GM20431 (cell line): ENCODE data around the gene SPN.
"Not testable (repeated sequence)": the region's sequence is repeated elsewhere in the genome, so short reads cannot be mapped to it uniquely, and the experiment has no call there.

Experiments used
- in situ Hi-C: fragments of 300-500 bp; cut with MseI, MboI; formaldehyde crosslinking; loops from one replicate; pipeline ENCODE4 v1.15.0; 2020; ENCODE audit warnings: low sequenced_read_pairs; ENCODE audit not compliant: unreplicated experiment

Gene SPN, protein sequence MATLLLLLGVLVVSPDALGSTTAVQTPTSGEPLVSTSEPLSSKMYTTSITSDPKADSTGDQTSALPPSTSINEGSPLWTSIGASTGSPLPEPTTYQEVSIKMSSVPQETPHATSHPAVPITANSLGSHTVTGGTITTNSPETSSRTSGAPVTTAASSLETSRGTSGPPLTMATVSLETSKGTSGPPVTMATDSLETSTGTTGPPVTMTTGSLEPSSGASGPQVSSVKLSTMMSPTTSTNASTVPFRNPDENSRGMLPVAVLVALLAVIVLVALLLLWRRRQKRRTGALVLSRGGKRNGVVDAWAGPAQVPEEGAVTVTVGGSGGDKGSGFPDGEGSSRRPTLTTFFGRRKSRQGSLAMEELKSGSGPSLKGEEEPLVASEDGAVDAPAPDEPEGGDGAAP

GRCh38 chr16:29663016-29663806 lies at the start of gene SPN:
TSS of gene SPN (plus strand) at chr16:29663247. CDS start at chr16:29663729, 482 bp downstream.
- in situ Hi-C loops: no loop called here

- in situ Hi-C loops: not testable (repeated sequence)
Measured at GRCh38 chr16:29613307-29614057, 49.6 kb upstream of the SPN start.

DNA sequence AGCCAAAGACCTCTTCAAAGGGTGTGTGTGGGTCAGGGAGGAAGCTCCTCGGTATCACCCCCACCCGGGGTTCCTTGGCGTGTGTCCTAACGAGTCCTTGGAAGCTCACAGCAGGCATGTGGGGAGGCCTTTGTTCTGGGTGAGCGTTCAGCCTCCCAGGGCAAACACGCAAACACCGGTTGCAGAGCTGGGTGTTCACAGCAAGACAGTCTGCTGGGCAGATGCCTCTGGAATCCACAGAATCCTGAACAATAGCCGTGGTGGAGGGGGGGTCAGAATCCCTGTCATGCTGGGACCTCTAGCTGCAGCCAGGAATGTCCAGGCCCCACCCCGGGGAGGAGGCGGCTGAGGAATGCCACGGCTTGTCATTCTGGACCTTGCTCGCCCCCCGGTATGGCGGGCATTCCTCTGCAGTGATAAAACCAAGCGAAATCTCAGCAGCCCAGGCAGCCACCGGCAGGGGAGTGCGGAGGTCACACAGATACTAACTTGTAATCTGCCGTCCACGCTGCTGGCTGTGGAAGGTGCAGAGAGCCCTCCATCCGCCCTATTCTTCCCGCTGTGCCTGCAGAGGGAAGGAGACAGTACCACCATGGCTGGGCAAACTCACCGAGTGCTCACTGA lies 48.2 kb upstream of the SPN start:
- in situ Hi-C loops: not testable (repeated sequence)

GRCh38 chr16:29616127-29616526 lies 46.9 kb upstream of the SPN start:
- in situ Hi-C loops: not testable (repeated sequence)

- in situ Hi-C loops: not testable (repeated sequence)
Measured at GRCh38 chr16:29620591-29620990, 42.5 kb upstream of the SPN start.

DNA sequence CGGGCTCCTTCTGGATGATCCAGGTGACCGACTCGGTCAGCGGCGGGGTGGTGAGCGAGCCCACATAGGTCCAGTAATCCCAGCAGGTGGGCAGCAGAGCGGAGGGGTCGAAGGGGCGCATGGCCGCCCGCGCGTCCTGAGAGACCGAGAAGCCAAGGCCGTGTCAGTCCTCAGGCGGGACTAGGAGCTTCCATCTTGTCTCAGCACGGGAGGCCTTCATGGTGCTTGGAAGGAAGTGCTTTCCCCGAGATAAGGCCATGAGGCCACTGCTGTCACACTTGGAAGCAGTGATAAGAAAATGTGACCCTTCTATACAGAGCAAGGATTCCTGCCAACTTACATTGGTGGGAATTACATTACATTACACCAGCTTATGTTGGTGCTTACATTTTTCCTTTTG lies 40.3 kb upstream of the SPN start:
- in situ Hi-C loops: not testable (repeated sequence)

GRCh38 chr16:29623253-29623652 lies 39.8 kb upstream of the SPN start:
- in situ Hi-C loops: not testable (repeated sequence)

DNA sequence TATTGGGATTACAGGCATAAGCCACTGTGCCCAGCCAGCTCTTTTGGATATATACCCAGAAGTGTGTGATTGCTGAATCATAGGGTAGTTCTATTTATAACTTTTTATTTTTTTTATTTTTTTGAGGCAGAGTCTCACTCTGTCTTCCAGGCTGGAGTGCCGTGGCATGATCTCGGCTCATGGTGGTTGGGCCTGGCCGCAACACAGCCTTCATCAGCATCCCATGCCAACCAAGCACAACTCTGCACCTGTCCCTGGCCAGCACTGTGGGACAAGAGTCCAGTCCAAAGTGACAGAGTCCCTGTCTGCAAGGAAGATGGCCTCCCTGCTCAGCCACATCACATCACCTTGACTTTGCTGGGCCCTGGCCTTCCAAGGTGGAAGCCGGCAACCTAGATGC lies 37.9 kb upstream of the SPN start:
- in situ Hi-C loops: not testable (repeated sequence)

GRCh38 chr16:29626778-29627331 lies 36.2 kb upstream of the SPN start:
- in situ Hi-C loops: not testable (repeated sequence)

DNA sequence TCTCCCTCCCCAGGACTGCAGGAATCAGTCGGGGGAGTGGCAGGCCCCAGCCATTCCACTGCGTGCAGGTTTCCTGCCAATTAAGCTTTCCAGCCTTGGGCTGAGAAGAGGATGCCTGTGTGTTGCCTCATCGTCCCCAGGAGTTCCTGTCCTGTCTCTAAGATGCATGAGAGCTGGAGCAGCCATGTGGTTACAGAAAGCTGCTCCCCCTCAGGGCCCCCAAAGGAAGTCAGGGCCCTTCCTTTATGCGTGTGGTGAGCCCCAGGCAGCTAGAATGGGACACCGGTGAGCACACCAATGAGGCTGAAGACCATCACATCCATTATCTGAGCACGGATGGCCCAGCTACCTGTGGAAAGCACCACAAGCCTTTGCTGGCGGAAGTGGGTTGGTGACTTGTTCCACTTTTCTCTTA lies 35.4 kb upstream of the SPN start:
- in situ Hi-C loops: not testable (repeated sequence)

GRCh38 chr16:29628707-29629106 lies 34.3 kb upstream of the SPN start:
- in situ Hi-C loops: not testable (repeated sequence)

DNA sequence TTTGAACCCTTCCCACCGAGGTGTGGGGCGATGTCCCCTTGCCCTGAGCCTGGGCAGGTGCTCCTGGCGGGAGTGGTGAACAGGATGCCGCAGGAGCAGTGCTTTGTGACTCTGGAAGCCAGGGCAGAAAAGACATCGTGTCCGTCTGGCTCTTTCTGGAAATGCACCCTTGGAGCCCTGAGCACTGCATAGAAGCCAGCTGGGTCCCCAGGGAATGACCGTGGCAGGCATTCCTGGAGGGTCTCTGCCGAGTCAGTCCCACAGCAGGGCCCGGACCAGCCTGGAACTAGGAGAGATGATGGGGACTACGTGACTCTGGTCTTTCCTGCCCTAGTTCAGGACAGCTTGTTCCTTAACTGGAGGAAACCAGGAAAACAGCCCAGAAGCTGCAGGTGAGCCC lies 33.7 kb upstream of the SPN start:
- in situ Hi-C loops: not testable (repeated sequence)

DNA sequence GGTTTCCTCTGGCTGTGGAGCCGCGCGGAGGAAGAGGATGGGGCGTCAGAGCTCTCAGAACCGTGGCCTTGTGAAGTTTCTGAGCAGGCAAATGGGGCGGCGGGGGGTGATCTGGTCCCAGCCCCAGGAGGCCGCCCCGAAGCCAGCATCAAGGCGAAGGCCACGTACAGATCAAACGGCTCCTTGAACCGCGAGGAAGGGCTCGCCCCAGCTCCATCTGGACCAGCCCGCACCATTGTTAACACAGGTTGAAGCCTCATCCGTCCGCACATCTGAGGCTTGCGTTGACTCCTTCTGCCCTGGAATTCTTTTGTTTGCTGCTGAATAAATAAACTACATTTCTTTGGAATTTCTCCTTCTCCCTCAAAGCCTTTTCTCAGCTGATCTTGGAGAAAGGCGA lies 31.4 kb upstream of the SPN start:
- in situ Hi-C loops: not testable (repeated sequence)

DNA sequence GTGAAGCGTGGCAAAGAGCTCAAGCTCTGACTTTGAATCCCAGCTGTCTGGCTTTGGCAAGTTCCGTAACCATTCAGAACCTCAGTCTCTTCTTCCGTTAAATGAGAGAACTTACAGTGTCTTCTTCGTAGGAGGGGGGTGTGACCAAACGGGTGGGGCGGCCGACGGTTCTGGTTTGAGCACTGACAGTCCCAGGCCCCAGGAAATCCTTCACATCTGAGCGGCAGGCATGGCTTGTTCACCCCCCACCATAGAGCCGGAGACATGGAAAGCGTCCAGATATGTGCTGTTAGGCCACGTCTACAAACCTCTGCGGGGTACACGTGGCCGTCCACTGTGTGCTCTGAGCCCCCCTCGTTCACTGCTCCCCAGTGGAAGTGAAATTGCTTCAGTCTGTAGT lies 27.1 kb upstream of the SPN start:
- in situ Hi-C loops: not testable (repeated sequence)

DNA sequence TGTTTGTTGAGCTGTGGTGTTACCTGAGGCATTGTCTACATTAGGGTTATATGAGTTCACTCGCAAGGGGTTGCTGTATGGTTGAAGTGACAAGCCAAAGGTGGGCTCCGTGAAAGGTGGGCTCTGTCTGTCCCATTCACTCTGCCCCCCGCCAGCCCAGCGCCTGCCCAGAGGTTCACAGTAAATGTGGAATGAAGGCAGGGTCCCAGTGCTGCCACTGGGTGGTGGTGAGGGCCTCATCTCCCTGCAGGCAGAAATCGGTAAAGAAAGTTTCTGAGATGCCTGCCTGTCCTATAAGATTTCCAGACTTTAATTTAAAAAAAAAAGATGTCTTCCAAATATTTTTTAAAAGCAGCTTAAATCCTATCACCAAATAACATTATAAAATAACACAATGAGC lies 26.7 kb upstream of the SPN start:
- in situ Hi-C loops: not testable (repeated sequence)

DNA sequence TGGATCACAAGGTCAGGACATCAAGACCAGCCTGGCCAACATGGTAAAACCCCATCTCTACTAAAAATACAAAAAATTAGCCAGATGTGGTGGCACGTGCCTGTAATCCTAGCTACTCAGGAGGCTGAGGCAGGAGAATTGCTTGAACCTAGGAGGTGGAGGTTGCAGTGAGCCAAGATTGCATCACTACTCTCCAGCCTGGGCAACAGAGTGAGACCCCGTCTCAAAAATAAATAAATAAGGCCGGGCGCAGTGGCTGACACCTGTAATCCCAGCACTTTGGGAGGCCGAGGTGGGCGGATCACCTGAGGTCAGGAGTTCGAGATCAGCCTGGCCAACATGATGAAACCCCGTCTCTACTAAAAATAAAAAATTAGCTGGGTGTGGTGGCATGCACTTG lies 24.3 kb upstream of the SPN start:
- in situ Hi-C loops: not testable (repeated sequence)

DNA sequence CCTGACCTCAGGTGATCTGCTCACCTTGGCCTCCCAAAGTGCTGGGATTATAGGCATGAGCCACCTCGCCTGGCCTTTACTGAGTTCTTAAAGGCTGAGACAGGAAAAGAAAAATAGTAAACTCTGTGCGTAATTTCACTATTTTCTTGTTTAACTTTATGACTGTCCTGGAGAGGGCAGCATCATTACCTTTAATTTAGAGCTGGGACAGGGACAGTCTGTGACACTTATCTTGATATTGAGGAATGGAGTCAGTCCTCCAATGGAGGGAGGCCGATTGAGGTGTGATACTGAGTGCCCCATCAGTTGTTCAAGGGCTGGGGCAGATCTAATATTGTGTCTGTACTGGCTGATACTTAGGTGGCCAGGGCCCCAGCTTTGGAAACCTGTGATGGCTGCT lies 21.5 kb upstream of the SPN start:
- in situ Hi-C loops: no loop called here

- in situ Hi-C loops: no loop called here
Measured at GRCh38 chr16:29643596-29643995, 19.5 kb upstream of the SPN start.

DNA sequence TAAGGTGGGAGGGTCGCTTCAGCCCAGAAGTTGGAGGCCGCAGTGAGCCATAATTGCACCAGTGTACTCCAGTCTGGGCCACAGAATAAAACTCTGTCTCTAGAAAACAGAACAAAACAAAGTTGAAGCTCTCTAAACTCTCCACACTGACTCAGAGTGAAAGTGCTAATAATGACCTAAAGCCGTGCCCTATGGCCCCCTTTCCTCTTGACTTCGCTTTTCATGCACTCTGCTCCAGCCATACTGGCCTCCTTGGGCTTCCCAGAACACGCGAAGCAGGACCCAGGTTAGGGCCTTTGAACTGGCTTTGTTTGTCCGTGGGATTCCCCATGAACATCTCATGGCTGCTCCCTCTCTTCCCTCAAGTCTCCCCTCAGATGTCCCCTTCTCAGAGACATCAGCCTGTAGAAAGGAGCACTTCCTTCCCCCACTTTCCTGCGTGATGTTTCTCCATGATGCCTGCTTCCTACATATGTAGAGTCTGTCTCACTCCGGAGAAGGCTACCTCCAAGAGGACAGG lies 18.6 kb upstream of the SPN start:
- in situ Hi-C loops: no loop called here
